Measurements from ENCODE around the gene SPSB4.

Gene SPSB4

GRCh38 chr3:141076797-141077571, 25.8 kb downstream of the SPSB4 start:
- H2AFZ ChIP-seq, result no peak overlapping the region
- H3K79me2 ChIP-seq, result peaks cover 45% of the 10 kb centered on the region
- H3K9ac ChIP-seq, result no peak overlapping the region
- no peaks in the 10 kb centered on the region for H3K9me3 ChIP-seq (ENCODE audit: control insufficient read depth, low read length)
- no peak overlapping the region for H3K4me2 ChIP-seq (ENCODE audit: low read length)
- H3K36me3 ChIP-seq (ENCODE audit: control insufficient read depth, insufficient read depth, low read length), result no peaks in the 10 kb centered on the region
- no peak for TF ChIP-seq CTCF (IDR thresholded peaks at IDR 0.05)
- no peaks in the 10 kb centered on the region for H3K4me1 ChIP-seq
- H3K27me3 ChIP-seq (ENCODE audit: control insufficient read depth, insufficient read depth, low read length), result no peaks in the 10 kb centered on the region
- H3K4me3 ChIP-seq (ENCODE audit: low read depth, low read length), result no peak overlapping the region
- H3K27ac ChIP-seq, result no peak overlapping the region

- no peak overlapping the region for H3K9ac ChIP-seq
- H3K4me3 ChIP-seq (ENCODE audit: low read depth, low read length), result no peak overlapping the region
- H3K36me3 ChIP-seq (ENCODE audit: control insufficient read depth, insufficient read depth, low read length), result no peaks in the 10 kb centered on the region
- no peak for TF ChIP-seq CTCF (IDR thresholded peaks at IDR 0.05)
- no peak overlapping the region for H2AFZ ChIP-seq
- no peaks in the 10 kb centered on the region for H3K27me3 ChIP-seq (ENCODE audit: control insufficient read depth, insufficient read depth, low read length)
- H3K79me2 ChIP-seq, result peaks cover 39% of the 10 kb centered on the region
- H3K27ac ChIP-seq, result no peak overlapping the region
- no peak overlapping the region for H3K4me2 ChIP-seq (ENCODE audit: low read length)
- no peaks in the 10 kb centered on the region for H3K9me3 ChIP-seq (ENCODE audit: control insufficient read depth, low read length)
- peaks cover 1% of the 10 kb centered on the region for H3K4me1 ChIP-seq
Measured at GRCh38 chr3:141077631-141078030, 26.5 kb downstream of the SPSB4 start.

GRCh38 chr3:141078200-141078599, 27.1 kb downstream of the SPSB4 start:
- H2AFZ ChIP-seq, result no peak overlapping the region
- H3K9me3 ChIP-seq (ENCODE audit: control insufficient read depth, low read length), result no peaks in the 10 kb centered on the region
- no peak overlapping the region for H3K4me2 ChIP-seq (ENCODE audit: low read length)
- H3K4me1 ChIP-seq, result peaks cover 7% of the 10 kb centered on the region
- H3K27ac ChIP-seq, result no peak overlapping the region
- H3K9ac ChIP-seq, result no peak overlapping the region
- no peak for TF ChIP-seq CTCF (IDR thresholded peaks at IDR 0.05)
- H3K36me3 ChIP-seq (ENCODE audit: control insufficient read depth, insufficient read depth, low read length), result no peaks in the 10 kb centered on the region
- H3K4me3 ChIP-seq (ENCODE audit: low read depth, low read length), result no peak overlapping the region
- H3K79me2 ChIP-seq, result peaks cover 35% of the 10 kb centered on the region
- no peaks in the 10 kb centered on the region for H3K27me3 ChIP-seq (ENCODE audit: control insufficient read depth, insufficient read depth, low read length)

- Histone ChIP-seq H3K27ac (no peak overlapping the region), H3K4me2 (ENCODE audit: low read length) (no peak overlapping the region), H2AFZ (no peak overlapping the region), H3K9me3 (ENCODE audit: control insufficient read depth, low read length) (no peaks in the 10 kb centered on the region), H3K36me3 (ENCODE audit: control insufficient read depth, insufficient read depth, low read length) (no peaks in the 10 kb centered on the region), H3K9ac (no peak overlapping the region), H3K79me2 (peaks cover 21% of the 10 kb centered on the region), H3K4me3 (ENCODE audit: low read depth, low read length) (no peak overlapping the region), H3K27me3 (ENCODE audit: control insufficient read depth, insufficient read depth, low read length) (no peaks in the 10 kb centered on the region), H3K4me1 (peaks cover 11% of the 10 kb centered on the region)
- TF ChIP-seq CTCF (IDR thresholded peaks at IDR 0.05), result no peak
Measured at GRCh38 chr3:141080431-141080830, 29.3 kb downstream of the SPSB4 start.

Measured in parathyroid adenoma (tissue), 2 donors.